PC-9 (cell line): ENCODE results near the gene CLMN.

ENCODE experiments used
- EZH2 ChIP-seq: fragments of 200-600 bp; sonication (generic); IDR thresholded peaks from 2 replicates; pipeline ENCODE4 v1.8.0; 2017; ENCODE audit warnings: antibody characterized with exemption, low read depth
- TF ChIP-seq, protein P1 (sequence below): fragments of 200-600 bp; sonication (generic); conservative IDR thresholded peaks from 2 replicates; pipeline ENCODE4 v1.6.1; 2017; ENCODE audit warnings: mixed run types, antibody characterized with exemption, mild to moderate bottlenecking, moderate library complexity

DNA sequence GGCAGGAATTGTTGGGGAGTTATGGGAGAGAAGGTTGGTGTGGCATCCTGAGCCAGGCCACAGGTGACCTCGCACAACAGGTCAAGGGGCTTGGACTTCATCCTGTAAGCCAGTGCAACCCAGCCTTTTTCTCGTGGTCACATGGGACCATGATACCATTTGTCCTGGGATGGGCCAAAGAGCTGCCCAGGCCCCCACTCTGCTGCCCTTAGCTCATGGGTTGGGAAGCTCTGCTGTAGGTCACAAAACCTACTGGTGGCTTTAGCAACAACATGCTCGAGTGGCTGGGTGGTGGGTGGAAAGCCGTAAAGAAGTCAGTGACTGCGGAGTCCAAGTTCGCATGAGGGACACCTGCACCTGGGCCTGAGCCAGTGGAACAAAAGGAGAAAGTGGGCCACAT is 4.6 kb downstream of the CLMN start:
- TF ChIP-seq, protein P1, sequence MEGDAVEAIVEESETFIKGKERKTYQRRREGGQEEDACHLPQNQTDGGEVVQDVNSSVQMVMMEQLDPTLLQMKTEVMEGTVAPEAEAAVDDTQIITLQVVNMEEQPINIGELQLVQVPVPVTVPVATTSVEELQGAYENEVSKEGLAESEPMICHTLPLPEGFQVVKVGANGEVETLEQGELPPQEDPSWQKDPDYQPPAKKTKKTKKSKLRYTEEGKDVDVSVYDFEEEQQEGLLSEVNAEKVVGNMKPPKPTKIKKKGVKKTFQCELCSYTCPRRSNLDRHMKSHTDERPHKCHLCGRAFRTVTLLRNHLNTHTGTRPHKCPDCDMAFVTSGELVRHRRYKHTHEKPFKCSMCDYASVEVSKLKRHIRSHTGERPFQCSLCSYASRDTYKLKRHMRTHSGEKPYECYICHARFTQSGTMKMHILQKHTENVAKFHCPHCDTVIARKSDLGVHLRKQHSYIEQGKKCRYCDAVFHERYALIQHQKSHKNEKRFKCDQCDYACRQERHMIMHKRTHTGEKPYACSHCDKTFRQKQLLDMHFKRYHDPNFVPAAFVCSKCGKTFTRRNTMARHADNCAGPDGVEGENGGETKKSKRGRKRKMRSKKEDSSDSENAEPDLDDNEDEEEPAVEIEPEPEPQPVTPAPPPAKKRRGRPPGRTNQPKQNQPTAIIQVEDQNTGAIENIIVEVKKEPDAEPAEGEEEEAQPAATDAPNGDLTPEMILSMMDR, result no peak
- TF ChIP-seq EZH2, result no peak
